Calu3 (cell line): ENCODE data around the gene GAR1. TPM values are rescaled to one million over a fixed set of nuclear protein-coding genes. Genes with fewer than 3 reads are reported as not detected.

Source experiments
- BruUV-seq: library from RNA; stranded (reverse); fragments of 400-500 nt; replicated peaks from 2 replicates; lab custom pipeline; 2021; lab: Mats Ljungman, UMichigan
- CTCF ChIA-PET: fragments of 300-600 bp; sonication (Branson Sonifier 250); formaldehyde crosslinking; loops from one replicate; lab custom pipeline; 2022; ENCODE audit warnings: antibody characterized with exemption; lab: Charles Lee
- DNase-seq: peaks from one replicate; pipeline ENCODE4 v3.0.0; 2022
- H3K27ac Mint-ChIP-seq: one replicate; pipeline ENCODE4 v1.8.0; 2022; ENCODE audit warnings: mixed read lengths; ENCODE audit not compliant: unreplicated experiment
- H3K27me3 Mint-ChIP-seq: one replicate; pipeline ENCODE4 v1.8.0; 2022; ENCODE audit warnings: mixed read lengths; ENCODE audit not compliant: unreplicated experiment
- H3K36me3 Mint-ChIP-seq: one replicate; pipeline ENCODE4 v1.8.0; 2022; ENCODE audit warnings: mild to moderate bottlenecking, moderate library complexity, mixed read lengths; ENCODE audit not compliant: insufficient read depth, unreplicated experiment
- H3K4me1 Mint-ChIP-seq: one replicate; pipeline ENCODE4 v1.8.0; 2022; ENCODE audit warnings: mild to moderate bottlenecking, low read depth, mixed read lengths; ENCODE audit not compliant: unreplicated experiment
- H3K4me3 Mint-ChIP-seq: one replicate; pipeline ENCODE4 v1.8.0; 2022; ENCODE audit warnings: mild to moderate bottlenecking, low read depth, moderate library complexity, mixed read lengths; ENCODE audit not compliant: unreplicated experiment
- H3K9me3 Mint-ChIP-seq: one replicate; pipeline ENCODE4 v1.8.0; 2022; ENCODE audit warnings: low read depth, mixed read lengths; ENCODE audit not compliant: unreplicated experiment
- CTCF ChIP-seq: fragments of 200-600 bp; IDR thresholded peaks from one replicate; pipeline ENCODE4 v1.8.0; 2022; ENCODE audit warnings: antibody characterized with exemption; ENCODE audit not compliant: unreplicated experiment
- intact Hi-C: fragments of 100-400 bp; cut with micrococcal nuclease; formaldehyde crosslinking; loops from one replicate; pipeline ENCODE4 v1.10.0; 2022; ENCODE audit not compliant: unreplicated experiment
- total RNA-seq: library from RNA; stranded (reverse); gene quantifications from 2 replicates; pipeline ENCODE4 v1.2.3, GENCODE V29; 2022

The GAR1 gene
- total RNA-seq, 1 experiment from 2014 or later: 20.8 TPM

DNA sequence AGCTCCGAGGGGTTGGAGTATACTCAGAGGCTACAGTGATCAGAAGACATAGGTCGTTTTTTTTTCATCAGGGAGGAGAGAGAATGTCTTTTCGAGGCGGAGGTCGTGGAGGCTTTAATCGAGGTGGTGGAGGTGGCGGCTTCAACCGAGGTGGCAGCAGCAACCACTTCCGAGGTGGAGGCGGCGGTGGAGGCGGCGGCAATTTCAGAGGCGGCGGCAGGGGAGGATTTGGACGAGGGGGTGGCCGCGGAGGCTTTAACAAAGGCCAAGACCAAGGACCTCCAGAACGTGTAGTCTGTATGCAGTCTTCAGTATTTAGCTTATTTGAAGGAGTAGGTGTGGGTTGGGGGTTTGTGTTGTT, 500 bp downstream of the GAR1 start:
- Mint-ChIP-seq H3K27me3 (no peaks in the 10 kb centered on the region), H3K9me3 (no peaks in the 10 kb centered on the region), H3K36me3 (peaks cover 41% of the 10 kb centered on the region), H3K4me3 (peak overlapping the region; percentile 78), H3K27ac (peak overlapping the region; percentile 75), H3K4me1 (peaks cover 24% of the 10 kb centered on the region)
- intact Hi-C loops: loop anchor here (5.0 kb wide), 1 partner anchor 114 kb away; the partner anchor contains the start of gene CASP6
- BruUV-seq: no TSS peak
- CTCF ChIA-PET: no interaction called here
- no peak for DNase-seq
- no peak for TF ChIP-seq CTCF

DNA sequence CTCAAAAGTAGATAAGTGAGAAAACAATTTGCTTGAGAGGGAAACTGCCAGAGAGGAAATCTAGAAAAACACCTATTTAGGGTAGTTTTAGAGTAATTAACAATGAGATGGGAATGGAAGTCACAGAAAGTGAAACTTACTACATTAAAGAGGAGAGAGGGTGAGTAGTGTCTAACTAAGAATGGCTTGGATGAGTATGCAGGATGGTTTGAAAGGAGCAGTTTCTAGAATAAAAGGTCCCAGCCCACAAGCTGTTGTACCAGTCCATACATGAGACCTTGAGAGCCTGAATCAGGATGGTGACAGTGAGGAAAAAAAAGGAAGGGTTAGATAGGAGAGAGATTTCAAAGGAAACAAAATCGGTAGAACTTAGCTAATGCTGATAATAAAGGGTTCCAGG, 1.3 kb downstream of the GAR1 start:
- Mint-ChIP-seq H3K27me3 (no peaks in the 10 kb centered on the region), H3K4me1 (peaks cover 24% of the 10 kb centered on the region), H3K36me3 (peaks cover 41% of the 10 kb centered on the region), H3K27ac (peak overlapping the region; percentile 75), H3K9me3 (no peaks in the 10 kb centered on the region), H3K4me3 (peak overlapping the region; percentile 78)
- no peak for DNase-seq
- CTCF ChIA-PET: no interaction called here
- no peak for TF ChIP-seq CTCF
- intact Hi-C loops: loop anchor here (5.0 kb wide), 1 partner anchor 115 kb away; the partner anchor contains the start of gene CASP6
- BruUV-seq: TSS peak; percentile 51

DNA sequence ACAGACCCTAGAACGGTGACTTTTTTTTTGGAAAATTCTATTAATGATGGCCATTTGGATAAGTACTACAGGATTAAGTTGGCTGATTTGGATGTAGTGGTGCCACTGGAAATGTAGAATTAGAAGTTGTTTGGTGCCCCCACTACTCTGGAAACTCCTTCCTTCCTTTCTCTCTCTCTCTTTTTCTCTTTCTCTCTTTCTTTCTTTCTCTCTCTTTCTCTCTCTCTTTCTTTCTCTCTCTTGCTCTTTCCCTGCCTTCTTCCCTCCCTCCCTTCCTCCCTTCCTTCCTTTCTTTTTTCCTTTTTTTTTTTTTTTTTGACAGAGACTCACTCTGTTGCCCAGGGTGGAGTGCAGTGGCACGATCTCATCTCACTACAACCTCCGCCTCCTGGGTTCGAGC, 2.7 kb downstream of the GAR1 start:
- DNase-seq: no peak
- peaks cover 47% of the 10 kb centered on the region for H3K36me3 Mint-ChIP-seq
- H3K27me3 Mint-ChIP-seq: no peaks in the 10 kb centered on the region
- CTCF ChIA-PET: interaction anchor here (0.7 kb wide), 1 partner anchor 378 kb away, joined by 3 read pairs; no protein-coding TSS in a partner anchor
- H3K4me3 Mint-ChIP-seq: no peak overlapping the region
- H3K9me3 Mint-ChIP-seq: no peaks in the 10 kb centered on the region
- no peak overlapping the region for H3K27ac Mint-ChIP-seq
- peaks cover 24% of the 10 kb centered on the region for H3K4me1 Mint-ChIP-seq
- no peak for TF ChIP-seq CTCF
- intact Hi-C loops: loop anchor here (5.0 kb wide), 1 partner anchor 116 kb away; the partner anchor contains the start of gene CASP6
- no TSS peak for BruUV-seq

GRCh38 chr4:109820563-109820962, 5.0 kb downstream of the GAR1 start:
- H3K27ac Mint-ChIP-seq: peak overlapping the region; percentile 15
- H3K4me3 Mint-ChIP-seq: no peak overlapping the region
- peaks cover 40% of the 10 kb centered on the region for H3K36me3 Mint-ChIP-seq
- peaks cover 24% of the 10 kb centered on the region for H3K4me1 Mint-ChIP-seq
- no TSS peak for BruUV-seq
- no peak for DNase-seq
- TF ChIP-seq CTCF: no peak
- intact Hi-C loops: no loop called here
- H3K27me3 Mint-ChIP-seq: no peaks in the 10 kb centered on the region
- no peaks in the 10 kb centered on the region for H3K9me3 Mint-ChIP-seq
- CTCF ChIA-PET: no interaction called here
